Inferior parietal cortex (tissue), 1 donor: ENCODE measurements around the gene LTBP1.
"Not testable (repeated sequence)": the region's sequence is repeated elsewhere in the genome, so short reads cannot be mapped to it uniquely, and the experiment has no call there.

Source experiments
- DNase-seq: peaks from one replicate; pipeline ENCODE4 v3.0.0-alpha.2; 2016; ENCODE audit errors: extremely low spot score

LTBP1 gene

DNA sequence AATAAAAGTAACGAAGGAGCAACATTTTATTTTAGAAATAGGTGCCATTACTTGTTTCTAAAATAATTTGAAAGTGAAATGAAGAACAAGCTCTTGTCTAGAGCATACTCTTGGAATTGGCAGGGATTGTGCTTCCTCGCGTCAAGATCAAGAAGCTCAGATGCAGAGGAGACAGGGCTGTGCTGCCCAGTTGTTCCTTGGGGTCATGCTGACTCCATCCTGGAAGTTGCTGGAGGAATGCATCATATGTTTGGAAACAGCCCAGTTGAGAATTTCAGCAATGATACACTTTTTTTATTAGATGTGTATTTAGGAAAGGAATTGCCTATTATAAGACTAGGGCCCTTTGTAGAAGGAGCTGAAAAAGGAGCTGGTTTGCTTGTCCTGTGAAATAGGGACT, 17.2 kb downstream of the LTBP1 start:
- no peak for DNase-seq

DNA sequence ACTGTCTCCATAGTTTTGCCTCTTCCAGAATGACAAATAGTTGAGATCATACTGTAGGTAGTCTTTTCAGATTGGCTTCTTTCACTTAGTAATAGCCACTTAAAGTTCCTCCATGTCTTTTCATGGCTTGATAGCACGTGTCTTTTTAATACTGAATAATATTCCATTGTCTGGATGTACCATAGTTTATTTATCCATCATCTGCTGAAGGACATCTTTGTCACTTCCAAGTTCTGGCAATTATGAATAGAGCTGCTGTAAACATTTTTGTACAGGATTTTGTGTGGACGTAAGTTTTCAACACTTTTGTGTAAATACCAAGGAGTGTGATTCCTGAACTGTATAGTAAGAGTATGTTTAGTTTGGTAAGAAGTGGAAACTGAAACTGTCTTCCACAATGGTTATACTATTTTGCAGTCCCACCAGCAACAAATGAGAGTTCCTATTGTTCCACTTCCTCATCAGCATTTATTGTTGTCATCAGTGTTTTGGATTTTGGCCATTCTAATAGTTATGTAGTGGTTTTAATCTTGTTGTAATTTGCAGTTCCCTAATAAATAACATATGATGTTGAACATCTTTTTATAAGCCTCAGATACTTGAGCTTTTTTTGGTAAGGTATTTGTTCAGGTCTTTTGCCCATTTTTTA, 18.9 kb downstream of the LTBP1 start:
- DNase-seq: no peak

DNA sequence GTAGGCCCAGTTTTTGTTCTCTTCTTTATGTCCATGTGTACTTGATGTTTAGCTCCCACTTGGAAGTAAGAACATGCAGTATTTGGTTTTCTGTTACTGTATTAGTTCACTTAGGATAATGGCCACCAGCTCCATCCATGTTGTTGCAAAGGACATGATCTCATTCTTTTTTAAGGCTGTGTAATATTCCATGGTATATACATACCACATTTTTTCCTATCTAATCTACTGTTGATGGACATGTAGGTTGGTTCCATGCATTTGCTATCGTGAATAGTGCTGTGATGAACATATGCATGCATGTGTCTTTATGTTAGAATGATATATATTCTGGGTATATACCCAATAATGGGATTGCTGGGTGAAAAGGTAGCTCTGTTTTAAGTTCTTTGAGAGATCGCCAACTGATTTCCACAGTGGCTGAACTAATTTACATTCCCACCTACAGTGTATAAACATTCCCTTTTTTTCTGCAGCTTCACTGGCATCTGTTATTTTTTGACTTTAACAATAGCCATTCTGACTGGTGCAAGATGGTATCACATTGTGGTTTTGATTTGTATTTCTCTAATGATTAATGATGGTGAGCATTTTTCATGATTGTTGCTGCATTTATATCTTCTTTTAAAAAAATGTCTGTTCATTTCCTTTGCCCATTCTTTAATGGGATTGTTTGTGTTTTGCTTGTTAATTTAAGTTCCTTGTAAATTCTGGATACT, 22.9 kb downstream of the LTBP1 start:
- DNase-seq: no peak

DNA sequence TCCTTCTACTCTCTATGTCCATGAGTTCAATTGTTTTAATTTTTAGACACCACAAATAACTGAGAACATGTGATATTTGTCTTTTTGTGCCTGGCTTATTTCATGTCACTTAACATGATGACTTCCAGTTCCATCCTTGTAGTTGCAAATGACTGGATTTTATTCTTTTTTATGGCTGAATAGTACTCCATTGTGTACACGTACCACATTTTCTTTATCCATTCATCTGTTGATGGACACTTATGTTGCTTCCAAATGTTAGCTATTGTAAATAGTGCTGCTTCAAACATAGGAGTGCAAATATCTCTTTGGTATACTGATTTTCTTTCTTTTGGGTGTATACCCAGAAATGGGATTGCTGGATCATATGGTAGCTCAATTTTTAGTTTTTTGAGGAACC, 27.0 kb downstream of the LTBP1 start:
- not testable (repeated sequence) for DNase-seq

DNA sequence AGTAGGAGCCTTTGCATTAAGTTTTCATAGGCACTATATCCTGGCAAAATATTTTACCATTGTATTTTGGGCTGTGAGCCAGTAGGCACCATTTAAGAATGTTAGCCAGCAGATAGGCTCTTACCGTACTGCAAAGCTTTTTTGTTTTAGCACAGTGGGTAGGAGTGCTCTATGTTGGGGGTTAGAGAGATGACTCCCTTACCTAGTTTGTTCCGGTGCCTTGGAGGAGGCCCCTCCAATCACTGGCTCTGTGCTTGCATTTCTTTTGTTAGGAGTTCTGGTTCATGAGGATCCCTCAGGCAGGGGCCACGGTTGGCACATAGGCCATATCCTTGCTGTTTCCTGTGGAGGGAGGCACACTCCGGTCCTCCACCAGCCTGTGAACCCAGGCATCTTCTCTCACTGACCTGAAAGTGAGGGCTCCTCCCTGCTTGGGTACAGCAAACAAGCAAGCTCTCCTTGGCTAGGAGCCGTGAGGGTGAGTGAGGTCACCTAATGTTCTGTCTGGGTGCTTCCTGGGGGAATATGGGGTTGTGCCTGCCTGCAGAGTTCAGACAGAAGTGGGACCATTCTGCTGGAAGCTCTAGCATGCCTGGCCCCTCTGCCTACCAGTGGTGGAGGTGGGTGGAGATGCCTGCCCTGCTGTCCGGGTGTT, 29.8 kb downstream of the LTBP1 start:
- DNase-seq: no peak

DNA sequence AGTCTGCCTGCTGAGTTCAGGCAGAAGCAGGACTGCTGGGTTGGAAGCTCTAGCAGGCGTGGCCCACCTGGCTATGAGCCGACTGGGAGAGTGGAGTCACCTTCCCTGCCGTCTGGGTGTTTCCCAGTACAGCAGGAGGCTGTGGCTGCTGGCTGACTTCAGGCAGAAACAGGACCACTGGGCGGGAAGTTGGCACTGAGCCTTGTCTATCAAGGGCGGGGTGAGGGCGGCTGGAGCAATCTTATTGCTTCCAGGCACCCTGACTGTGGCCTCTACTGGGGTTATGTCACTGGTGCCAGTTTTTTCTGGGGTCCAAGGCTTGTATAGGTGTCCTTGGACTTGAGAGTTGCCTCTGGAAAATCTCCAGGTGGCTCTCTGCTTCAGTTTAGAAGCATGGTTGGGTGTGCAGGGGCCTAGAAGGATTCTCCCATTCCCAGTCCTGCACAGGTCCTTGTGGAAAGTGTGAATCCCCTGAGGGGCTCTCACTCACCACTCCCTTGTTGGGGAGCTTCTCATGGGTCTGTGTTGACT, 30.5 kb downstream of the LTBP1 start:
- DNase-seq: no peak

DNA sequence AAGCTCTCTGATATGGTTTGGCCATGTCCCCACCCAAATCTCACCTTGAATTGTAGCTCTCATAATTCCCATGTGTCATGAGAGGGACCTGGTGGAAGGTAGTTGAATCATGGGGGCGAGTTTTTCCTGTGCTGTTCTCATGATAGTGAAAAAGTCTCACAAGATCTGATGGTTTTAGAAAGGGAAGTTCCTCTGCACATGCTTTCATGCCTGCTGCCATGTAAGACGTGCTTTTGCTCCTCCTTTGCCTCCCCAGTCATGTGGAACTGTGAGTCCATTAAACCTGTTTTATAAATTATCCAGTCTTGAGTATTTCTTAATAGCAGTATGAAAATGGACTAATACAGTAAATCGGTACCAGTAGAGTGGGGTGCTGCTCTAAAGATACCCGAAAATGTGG, 34.9 kb downstream of the LTBP1 start:
- DNase-seq: no peak

DNA sequence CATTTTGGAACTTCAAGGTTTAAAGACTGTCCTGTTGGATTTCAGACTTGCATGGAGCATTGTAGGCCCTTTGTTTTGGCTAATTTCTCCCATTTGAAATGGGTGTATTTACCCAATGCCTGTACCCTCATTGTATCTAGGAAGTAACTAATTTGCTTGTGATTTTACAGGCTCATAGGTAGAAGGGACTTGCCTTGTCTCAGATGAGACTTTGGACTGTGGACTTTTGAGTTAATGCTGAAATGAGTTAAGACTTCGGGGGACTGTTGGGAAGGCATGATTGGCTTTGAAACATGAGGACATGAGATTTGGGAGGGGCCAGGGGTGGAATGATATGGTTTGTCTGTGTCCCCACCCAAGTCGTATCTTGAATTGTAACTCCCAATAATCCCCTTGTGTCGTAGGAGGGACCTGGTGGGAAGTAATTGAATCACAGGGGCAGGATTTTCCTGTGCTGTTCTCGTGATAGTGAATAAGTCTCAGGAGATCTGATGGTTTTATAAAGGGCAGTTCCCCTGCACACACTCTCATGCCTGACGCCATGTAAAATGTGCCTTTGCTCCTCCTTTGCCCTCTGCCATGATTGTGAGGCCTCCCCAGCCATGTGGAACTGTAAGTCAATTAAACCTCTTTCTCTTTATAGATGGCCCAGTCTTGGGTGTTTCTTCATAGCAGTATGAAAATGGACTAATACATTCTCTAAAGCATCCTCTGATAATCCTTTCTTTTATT, 36.6 kb downstream of the LTBP1 start:
- DNase-seq: not testable (repeated sequence)

DNA sequence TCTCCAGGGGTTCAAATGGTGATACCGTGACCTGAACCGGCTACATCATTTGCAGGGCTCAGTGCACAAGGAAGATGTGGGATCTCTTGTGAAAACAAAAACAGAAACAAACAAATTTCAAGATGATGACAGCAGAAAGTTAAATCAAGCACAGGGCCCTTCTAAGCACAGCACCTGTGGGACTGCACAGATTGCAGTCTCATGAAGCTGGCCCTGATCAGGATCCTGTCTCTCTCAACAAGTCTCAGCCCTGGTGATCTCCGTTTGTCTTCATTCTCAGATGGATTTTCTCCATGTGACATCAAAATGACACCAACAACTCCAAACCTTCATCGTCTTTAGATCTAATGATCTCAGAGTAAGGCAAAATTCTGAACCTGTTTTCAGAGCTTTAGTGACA, 39.7 kb downstream of the LTBP1 start:
- DNase-seq: no peak

DNA sequence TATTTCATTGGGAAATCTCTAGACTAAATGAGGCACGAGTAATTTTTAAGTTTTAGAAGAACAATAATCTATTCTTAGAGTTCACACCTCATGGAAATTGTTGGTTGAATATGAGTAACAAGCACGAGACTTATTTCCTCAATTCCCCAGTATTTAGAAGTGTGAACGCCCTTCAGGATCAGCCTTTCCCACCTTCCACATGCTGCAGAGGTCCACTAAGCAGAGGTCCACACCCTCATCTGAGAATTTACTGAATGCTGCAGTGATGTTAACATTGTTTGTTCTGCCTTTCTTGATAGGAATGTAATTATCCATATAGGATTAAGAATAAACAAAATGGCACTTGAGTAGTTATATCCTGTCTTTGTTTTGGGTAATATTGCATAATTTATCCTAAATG, 41.8 kb downstream of the LTBP1 start:
- no peak for DNase-seq

DNA sequence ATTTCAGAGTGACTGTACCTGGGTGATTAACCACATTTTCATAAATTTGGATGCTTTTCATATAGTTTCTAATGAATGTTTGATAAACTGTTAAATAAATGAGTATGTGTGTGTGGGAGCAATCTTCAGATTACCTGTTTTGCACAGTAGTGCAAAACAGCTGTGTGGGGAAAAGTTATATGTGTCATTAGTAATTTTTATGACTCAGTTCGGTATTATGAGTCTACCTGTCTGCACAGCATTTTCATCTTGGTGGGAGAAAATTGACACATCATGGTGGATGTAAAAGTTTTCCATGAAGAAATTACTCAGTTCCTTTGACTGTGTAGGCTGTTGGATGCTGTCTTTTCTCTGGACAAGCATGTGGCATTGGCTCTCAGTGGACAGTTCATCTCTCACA, 43.8 kb downstream of the LTBP1 start:
- DNase-seq: no peak

DNA sequence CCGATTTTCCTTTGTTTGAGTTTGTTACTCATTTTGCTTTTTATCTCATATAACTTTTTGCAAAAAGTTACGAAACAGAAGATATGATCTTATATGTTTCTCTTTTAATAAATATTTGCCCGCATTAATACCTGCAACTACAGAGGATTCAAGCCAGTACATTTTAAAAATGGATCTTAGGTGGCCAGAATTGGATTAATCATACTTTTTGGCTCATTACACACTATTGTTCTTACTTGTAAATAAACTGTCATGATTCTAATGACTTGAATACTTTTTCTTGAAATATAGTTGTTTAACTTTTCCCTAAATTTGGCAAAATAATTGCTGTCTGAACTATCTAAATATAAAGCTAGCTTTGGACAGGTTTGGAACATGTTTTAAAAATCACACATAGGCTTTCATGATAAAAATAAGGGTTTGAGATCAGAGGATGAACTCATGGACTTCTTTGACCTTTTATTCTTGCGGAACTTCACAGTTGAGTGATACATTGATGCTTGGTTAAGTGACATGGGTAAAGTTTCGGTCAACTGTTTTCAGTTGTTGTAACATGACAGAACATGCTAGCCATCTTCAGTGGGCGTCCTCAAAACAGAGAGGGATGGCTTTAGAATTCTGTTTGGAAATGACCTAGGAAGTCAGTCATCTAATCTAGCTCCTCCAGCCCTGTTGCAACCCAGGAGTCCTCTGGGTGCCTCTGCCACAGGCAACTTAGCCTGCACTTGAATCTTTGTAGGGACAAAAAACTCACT, 44.5 kb downstream of the LTBP1 start:
- DNase-seq: no peak

DNA sequence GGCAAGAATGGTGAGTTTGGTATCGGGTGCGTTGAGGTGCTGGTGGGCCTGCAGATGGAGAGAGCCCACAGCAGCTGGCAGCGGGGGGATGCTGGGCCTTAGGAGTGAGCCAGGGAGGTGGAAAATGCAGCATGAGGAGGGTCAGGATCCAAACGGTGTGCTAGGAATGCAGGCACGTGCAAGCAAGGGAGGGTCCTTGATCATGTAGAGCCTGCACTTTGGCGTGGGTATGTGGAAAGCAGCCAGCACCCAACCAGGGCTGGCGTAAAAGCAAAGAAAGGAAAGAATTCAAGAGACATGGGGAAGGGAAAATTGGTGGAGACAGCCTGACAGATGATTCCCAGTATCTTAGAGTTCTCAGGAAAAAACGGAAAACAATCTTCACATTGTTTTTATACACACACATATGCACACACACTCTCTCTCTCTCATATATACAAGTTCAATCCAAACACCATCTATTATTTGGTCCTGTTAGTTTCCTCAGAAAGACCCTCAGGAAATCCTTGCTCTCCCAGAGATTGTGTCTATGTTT, 46.3 kb downstream of the LTBP1 start:
- no peak for DNase-seq

DNA sequence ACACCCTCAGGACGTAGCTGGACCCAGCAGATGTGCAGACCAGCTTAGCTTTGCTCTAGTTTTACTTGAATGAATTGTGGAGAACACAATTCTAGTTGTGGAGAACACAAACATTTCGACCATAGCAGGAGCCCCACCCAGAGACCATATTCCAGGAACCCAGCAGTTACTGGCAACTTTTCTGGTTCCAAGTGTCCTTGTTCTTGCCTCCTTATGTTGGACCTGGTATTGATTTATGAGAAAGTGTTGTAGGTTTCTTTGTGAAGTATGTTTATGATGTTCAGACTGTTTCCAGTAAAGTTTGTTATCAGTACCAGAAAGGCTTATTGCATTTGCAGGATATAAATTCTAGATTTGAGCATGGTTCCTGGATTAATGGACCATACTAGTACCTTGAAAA, 51.0 kb downstream of the LTBP1 start:
- DNase-seq: no peak

DNA sequence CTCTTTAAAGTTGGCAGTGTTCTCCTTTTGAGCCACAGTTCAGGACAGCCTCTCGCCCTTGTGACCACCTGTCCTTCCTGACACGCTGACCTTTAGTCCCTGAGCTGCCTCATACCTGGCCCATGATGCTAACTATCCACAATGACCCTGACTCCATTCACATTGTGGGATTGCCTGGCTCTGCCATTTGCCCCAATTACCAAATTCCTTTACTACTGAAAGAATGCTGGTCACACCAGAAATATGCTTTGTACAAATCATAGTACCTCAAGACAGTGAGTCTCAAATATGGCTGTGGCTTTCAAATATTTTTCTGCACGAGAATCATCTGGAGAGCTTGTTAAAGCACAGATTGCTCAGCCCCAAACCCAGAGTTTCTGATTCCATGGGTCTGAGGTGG, 54.2 kb downstream of the LTBP1 start:
- DNase-seq: no peak

DNA sequence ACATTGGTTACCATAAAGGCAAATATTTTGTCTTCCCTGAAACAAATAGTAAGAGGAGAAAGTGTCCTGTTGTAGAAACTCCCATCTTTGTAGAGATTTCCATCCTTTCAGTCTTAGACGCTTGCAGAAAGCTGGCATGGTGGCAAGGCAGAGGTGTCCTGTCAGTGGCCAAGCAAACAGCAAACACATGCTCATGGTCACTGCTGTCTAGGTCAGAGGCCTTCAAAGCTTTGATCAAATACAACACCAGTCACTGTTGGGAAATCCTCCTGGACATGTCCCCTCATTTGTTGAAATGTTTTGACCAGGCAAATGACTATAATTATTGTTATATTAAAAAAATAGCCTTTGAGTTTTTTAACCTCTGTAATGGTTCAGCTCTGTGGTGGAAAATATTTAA, 55.1 kb downstream of the LTBP1 start:
- no peak for DNase-seq

DNA sequence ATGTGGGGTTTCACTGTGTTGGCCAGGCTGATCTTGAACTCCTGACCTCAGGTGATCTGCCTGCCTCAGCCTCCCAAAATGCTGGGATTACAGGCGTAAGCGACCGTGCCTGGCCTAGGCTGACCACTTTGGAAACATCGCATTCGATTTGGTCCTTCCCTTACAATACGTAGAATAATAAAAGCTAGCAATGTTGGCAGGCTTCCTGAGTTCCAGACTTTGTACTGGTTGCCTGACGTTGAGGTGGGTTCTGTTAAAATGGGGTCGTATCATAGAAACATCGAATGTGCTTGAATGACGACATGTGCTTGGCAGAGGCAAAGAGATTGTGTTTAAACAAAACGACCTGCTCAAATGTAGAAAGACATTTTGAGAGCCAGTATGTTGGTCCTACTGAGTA, 56.1 kb downstream of the LTBP1 start:
- no peak for DNase-seq

DNA sequence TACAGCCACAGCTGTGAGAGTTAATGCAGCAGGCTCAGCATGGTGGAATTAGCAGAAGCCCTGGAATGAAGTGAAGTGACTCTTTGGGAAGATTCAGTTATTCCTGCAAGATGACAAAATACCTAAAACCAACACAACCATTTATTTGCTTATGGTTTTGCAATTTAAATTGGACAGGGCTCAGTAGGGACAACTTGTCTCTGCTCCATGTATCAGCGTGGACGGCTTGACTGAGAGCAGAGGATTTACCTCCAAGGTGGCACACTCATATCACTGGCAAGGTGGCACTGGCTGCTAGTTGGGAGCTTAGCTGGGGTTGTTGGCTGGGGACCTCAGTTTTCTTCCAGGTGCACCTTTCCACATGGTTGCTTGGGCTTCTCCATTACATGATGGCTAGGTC, 58.3 kb downstream of the LTBP1 start:
- DNase-seq: no peak

DNA sequence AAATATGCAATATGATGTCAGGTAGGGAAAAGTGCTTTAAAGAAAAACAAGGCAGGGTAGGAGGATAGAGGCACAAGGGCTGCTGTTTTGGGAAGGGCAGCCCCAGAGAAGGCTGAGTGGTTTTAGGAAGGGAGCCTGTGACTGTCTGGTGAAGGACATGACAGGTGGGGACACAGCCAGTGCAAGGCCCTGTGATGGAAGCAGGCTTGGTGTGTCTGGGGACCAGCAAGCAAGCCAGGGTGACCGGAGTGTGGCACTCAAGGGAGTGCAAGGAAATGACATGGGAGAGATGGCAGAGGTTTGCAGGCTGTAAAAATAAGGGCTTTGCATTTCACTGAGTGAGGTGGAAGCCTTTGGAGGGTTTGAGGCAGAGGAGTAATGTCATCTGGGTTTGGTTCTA, 62.0 kb downstream of the LTBP1 start:
- no peak for DNase-seq

DNA sequence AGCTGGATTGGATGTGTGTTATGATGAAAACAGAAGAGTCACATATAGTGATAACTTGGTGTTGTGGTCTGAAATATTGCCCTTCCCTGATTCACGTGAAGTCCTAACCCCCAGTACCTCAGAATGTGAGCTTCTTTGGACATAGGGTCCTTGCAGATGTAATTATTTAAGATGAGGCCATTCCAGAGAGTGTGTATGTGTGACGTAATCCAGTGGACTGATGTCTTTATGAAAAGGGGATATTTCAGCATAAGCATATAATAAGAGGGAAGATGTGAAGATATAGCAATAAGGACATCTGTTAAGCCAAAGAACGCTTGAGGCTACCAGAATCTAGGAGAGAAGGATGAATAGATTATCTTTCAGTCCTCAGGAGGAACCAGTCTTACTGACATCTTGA, 62.5 kb downstream of the LTBP1 start:
- no peak for DNase-seq

DNA sequence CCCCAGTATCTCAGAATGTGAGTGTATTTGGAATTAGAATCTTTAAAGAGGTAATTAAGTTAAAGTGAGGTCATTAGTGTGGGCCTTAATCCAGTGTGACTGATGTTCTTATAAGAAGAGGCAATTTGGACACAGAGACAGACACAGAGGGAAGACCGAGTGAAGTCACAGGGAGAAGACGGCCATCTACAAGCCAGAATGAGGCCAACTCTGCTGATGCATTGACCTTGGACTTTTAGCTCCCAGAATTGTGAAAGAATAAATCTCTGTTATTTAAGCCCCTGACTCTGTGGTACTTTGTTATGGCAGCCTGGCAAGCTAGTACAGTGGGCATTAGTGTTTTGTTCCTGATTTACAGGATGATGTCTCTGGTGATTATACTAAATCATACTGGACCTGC, 64.6 kb downstream of the LTBP1 start:
- no peak for DNase-seq
